GM13977 (cell line): ENCODE data around the gene DNAJA3.

Experiments
- DNase-seq: peaks from one replicate; pipeline ENCODE4 v3.0.0; 2012; ENCODE audit warnings: low spot score
- CTCF ChIP-seq: IDR thresholded peaks from 2 replicates; pipeline ENCODE4 v1.5.1; 2012; ENCODE audit warnings: mild to moderate bottlenecking, control low read depth; ENCODE audit not compliant: insufficient read depth; ENCODE audit errors: extremely low read depth, missing control alignments
- in situ Hi-C: fragments of 300-500 bp; cut with MboI; formaldehyde crosslinking; loops from one replicate; pipeline ENCODE4 v1.12.0; 2022; ENCODE audit warnings: low sequenced_read_pairs, low pct_unique_long_range_greater_than_20kb, mixed read lengths, inconsistent platforms; ENCODE audit not compliant: unreplicated experiment

The DNAJA3 gene

GRCh38 chr16:4488499-4488967 is 62.9 kb downstream of the DNAJA3 start:
- TF ChIP-seq CTCF, result no peak
- in situ Hi-C loops, result no loop called here
- no peak for DNase-seq

- in situ Hi-C loops, result no loop called here
- no peak for TF ChIP-seq CTCF
- no peak for DNase-seq
Observed at GRCh38 chr16:4489030-4489429, 63.4 kb downstream of the DNAJA3 start.

DNA sequence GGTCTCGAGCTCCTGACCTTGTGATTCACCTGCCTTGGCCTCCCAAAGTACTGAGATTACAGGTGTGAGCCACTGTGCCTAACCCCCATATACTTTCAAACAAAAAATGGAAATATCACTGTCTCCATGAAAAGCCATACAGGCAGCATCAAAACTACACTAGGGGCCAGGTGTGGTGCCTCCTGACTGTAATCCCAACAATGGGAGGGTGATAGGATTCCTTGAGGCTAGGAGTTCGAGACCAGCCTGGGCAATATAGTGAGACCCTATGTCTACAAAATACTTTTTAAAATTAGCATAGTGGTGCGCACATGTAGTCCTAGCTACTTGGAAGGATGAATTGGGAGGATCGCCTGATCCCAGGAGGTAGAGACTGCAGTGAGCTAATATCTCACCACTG is 66.2 kb downstream of the DNAJA3 start:
- DNase-seq, result no peak
- TF ChIP-seq CTCF, result no peak
- in situ Hi-C loops, result no loop called here

- in situ Hi-C loops, result no loop called here
- DNase-seq, result no peak
Observed at GRCh38 chr16:4494746-4495490, 69.2 kb downstream of the DNAJA3 start.

GRCh38 chr16:4495766-4496165 is 70.1 kb downstream of the DNAJA3 start:
- DNase-seq, result no peak
- TF ChIP-seq CTCF, result no peak
- in situ Hi-C loops, result no loop called here

More at GRCh38 chr16:4494746-4495490, 69.2 kb downstream of the DNAJA3 start:
- TF ChIP-seq CTCF, result no peak

DNA sequence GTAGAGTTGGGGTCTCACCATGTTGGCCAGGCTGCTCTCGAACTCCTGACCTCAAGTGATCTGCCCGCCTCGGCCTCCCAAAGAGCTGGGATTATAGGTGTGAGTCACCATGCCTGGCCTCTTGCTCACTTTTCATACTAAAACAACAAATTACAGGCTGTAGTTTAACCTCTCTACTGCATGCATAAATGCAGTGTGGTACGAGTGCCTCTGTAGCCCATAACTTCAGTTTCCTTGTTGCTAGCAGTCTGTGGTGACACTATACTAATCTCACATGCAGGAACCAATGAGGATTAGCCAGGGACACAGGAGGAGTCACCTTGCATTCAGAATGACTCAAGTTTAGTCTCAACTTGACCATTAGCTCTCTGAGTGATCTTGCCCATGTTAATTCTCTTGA is 70.6 kb downstream of the DNAJA3 start:
- no peak for TF ChIP-seq CTCF
- in situ Hi-C loops, result no loop called here
- no peak for DNase-seq
